GM21367 (cell line): ENCODE measurements around the gene TUBA1C.
A peak's percentile ranks its signal among the peaks of the same experiment; 100 is the strongest.

Experiments used
- ATAC-seq: cut with Tn5 transposase; IDR thresholded peaks from one replicate; pipeline ENCODE4 v1.9.1; 2021; ENCODE audit not compliant: unreplicated experiment

The TUBA1C gene

GRCh38 chr12:49264873-49265792, at the start of gene TUBA1C:
TSS of gene TUBA1C (plus strand) at chr12:49265082. CDS start at chr12:49265182, 100 bp downstream.
- ATAC-seq, result peak; percentile 83

GRCh38 chr12:49219417-49220026, 45.4 kb upstream of the TUBA1C start:
- ATAC-seq, result no peak

- ATAC-seq, result no peak
These were observed 43.9 kb upstream of the TUBA1C start for GRCh38 chr12:49220972-49221371.

- ATAC-seq, result no peak
These were observed 41.8 kb upstream of the TUBA1C start for GRCh38 chr12:49223122-49223521.

GRCh38 chr12:49223590-49224369, 41.1 kb upstream of the TUBA1C start:
- no peak for ATAC-seq

GRCh38 chr12:49225576-49226166, 39.2 kb upstream of the TUBA1C start:
- ATAC-seq, result no peak

GRCh38 chr12:49227713-49228112, 37.2 kb upstream of the TUBA1C start:
- no peak for ATAC-seq

- no peak for ATAC-seq
These were observed 36.2 kb upstream of the TUBA1C start for GRCh38 chr12:49228653-49229052.

- ATAC-seq, result no peak
These were observed 34.6 kb upstream of the TUBA1C start for GRCh38 chr12:49230176-49230804.

- ATAC-seq, result no peak
These were observed 34.1 kb upstream of the TUBA1C start for GRCh38 chr12:49230805-49231194.

- ATAC-seq, result no peak
These were observed 32.8 kb upstream of the TUBA1C start for GRCh38 chr12:49231878-49232655.

GRCh38 chr12:49232940-49233841, 31.7 kb upstream of the TUBA1C start:
- no peak for ATAC-seq

- ATAC-seq, result no peak
These were observed 30.9 kb upstream of the TUBA1C start for GRCh38 chr12:49233842-49234526.

- no peak for ATAC-seq
These were observed 28.5 kb upstream of the TUBA1C start for GRCh38 chr12:49236423-49236822.

GRCh38 chr12:49243631-49244030, 21.3 kb upstream of the TUBA1C start:
- ATAC-seq, result no peak

GRCh38 chr12:49244176-49244575, 20.7 kb upstream of the TUBA1C start:
- ATAC-seq, result no peak

GRCh38 chr12:49251357-49251756, 13.5 kb upstream of the TUBA1C start:
- no peak for ATAC-seq

- no peak for ATAC-seq
These were observed 11.8 kb upstream of the TUBA1C start for GRCh38 chr12:49253033-49253623.
